GM19395 (cell line): Measurements from ENCODE around the gene LMOD3.

Experiments
- ATAC-seq: cut with Tn5 transposase; IDR thresholded peaks from one replicate; pipeline ENCODE4 v1.9.1; 2021; ENCODE audit warnings: mild to moderate bottlenecking, moderate library complexity; ENCODE audit not compliant: unreplicated experiment

LMOD3 gene

DNA sequence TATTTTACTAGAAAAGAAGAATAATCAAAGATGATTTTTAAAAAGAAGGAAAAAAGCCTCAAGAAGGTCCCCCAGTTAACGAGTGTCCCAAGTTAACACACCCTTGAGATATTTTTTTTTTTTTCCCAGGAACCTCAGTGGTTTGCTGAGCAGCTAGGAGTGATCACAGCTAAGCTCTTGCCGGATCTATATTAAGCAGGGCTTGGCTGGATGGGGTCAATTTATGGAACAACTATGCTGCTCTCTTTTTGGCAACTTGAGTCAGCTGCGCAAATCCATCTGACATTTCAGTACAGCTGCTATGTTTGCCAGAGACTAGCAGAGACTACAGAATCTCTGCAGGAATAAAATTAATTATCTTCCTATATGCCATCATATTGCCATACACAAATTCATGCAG lies at the start of gene LMOD3:
LMOD3 (minus strand) TSS at position 193 of the 400 bp plus-strand sequence. CDS start 209 bp downstream, outside the sequence.
- no peak for ATAC-seq

GRCh38 chr3:69172058-69172457 lies 49.7 kb upstream of the LMOD3 start:
- ATAC-seq = no peak

DNA sequence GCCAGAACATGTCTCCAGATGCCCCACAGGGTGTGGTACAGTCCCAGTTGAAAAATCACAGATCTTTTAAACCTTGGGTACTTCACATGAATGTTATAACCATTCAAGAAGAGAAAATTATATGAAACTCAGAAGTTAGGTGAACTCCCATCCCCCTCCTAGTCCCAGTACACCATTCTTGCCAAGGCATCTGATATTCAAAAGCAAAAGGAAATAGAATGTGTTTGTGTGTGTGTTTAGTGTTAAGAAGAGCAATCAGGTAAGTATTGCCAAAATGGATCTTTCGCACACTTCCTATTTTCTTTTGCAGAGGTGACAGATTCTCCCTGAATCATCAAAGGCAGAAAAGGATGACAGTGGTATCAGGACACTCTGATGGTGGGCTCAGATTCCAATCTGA lies 44.1 kb upstream of the LMOD3 start:
- ATAC-seq = no peak

- ATAC-seq = no peak
Observed at GRCh38 chr3:69165744-69166143, 43.3 kb upstream of the LMOD3 start.

DNA sequence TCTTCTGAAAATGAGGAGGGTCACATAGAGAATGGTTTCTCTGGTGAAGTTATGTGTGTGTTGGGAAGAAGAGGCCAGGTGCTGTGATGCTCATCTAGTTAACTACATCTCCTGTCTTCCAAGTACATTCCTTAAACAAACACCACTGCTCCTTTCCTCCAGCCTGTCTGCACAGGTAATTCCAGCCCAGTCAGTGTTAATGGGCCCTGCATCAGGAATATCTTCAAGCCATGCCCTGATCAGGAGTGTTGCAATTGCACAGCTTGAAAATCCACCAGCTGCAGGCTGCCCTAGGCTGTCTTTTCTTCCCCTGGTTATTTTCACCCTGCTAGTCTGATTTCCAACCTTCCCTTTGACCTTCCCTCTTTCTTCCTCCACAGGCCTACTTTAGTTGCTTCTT lies 41.9 kb upstream of the LMOD3 start:
- no peak for ATAC-seq

GRCh38 chr3:69162308-69162980 lies 40.0 kb upstream of the LMOD3 start:
- ATAC-seq = no peak

GRCh38 chr3:69161587-69162307 lies 39.4 kb upstream of the LMOD3 start:
- ATAC-seq = no peak

DNA sequence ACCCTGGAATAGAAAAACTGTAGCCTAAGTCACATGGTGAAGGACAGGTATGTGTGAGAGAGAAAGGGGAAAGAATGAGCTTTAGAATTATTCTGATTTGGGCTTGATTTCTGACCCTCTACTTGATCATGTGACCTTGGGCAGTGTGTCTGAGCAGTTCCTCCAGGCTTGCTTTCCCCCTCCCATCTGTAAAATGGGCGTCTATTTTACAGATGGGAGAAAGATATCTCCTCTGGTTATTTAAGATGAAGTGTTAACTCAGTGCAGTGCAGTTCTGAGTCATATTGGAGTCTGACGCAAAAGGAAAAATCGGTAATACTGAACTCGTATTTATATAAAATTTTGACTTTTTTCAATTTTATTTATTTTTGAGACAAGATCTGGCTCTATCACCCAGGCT lies 38.1 kb upstream of the LMOD3 start:
- no peak for ATAC-seq

- no peak for ATAC-seq
Observed at GRCh38 chr3:69160107-69160506, 37.7 kb upstream of the LMOD3 start.

- no peak for ATAC-seq
Observed at GRCh38 chr3:69149586-69149985, 27.2 kb upstream of the LMOD3 start.

DNA sequence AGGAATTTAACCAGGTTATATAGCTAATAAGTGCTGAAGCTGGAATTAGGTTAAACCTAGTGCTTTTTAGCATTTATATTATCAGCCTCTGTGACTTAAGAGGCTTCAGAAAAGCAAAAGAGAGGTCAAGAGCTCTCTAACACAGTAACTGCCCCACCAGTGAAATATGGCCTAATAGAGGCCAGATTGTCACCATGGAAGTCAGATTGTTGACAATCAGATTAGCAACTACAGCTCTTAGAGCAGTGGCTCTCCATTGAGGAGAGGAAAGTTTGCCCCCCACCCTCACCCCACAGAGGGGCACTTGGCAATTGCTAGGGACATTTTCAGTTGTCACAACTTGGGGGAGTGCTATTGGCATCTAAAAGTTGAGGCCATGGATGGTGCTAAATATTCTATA lies 23.3 kb upstream of the LMOD3 start:
- no peak for ATAC-seq

DNA sequence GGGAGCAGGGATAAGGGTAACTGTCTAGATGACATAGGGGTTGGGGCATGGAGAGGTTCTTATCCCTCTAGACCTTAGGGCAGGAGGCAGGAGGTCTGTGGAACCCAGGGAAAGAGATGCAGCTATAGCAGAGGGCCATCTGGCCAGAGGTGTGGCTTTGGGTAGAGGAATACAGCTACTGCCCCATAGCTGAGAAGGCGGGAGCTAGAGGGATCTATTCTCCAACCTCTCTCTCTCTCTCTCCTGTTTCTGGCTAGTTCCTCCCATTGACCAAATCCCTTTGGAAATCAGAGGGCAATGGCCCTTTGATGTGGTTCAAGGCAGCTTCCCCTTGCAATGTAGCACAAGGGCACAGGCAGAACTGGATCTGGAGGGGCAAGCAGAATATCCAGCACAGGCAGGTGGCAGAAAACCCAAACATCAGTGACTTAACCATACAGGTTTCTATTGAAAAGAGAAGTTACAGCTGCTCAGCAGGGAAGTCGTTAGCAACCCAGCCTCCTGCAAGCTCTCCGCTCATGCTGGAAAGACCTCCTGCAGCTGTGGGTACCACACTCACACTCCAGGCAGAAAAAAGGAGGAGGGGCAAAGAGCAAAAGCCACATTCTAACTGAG lies 22.3 kb upstream of the LMOD3 start:
- no peak for ATAC-seq

DNA sequence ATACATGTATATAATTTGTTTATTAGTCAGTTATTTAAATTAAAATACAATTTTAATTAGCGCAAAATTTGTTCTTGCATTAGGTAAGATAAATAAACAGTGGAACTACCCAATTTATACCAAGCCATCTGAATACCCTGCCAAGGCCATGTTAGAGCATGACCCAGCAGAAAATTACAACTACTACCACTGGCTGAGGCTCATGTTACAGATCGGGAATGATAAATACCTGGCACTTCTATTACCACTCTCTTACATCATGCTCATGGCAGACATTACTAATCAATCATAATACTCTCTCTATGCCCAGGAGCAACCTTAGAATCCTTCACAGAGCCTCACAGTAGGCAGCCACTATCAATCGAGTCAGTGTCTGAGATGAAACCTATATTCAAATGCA lies 21.2 kb upstream of the LMOD3 start:
- no peak for ATAC-seq

- ATAC-seq = no peak
Observed at GRCh38 chr3:69142797-69143454, 20.5 kb upstream of the LMOD3 start.

- no peak for ATAC-seq
Observed at GRCh38 chr3:69142090-69142489, 19.7 kb upstream of the LMOD3 start.

DNA sequence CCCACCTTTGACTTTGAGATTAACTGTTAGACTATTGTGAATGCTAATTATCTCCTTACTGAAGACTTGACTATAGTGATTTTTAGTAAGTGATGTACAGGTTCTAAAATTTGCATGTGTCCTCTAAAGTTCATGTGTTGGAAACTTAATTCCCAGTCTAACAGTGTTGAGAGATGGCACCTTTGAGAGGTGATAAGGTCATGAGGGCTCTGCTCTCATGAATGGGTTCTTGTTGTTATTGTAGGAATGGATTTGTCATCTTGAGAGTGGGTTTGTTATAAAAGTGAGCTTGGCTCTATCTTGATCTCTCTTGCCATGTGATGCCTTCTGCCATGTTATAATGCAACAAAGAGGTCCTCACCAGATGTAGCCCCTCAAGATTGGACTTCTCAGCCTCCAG lies 18.9 kb upstream of the LMOD3 start:
- ATAC-seq = no peak

DNA sequence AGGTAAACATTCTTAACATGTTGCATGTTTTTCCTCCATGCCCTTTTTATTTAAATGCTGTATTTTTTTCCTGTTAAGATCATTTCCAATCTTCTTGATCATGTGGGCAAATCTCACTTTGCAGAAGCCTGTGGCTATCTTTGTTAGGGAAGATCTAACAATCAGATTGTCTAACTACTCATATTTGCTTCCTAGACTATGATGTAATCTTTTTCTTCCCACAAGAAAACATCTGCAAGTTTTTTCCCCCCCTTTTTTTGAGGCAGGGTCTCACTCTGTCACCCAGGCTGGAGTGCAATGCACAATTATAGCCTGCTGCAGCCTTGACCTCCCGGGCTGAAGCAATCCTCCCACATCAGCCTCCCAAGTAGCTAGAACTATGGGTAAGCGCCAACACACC lies 15.0 kb upstream of the LMOD3 start:
- no peak for ATAC-seq

- ATAC-seq = no peak
Observed at GRCh38 chr3:69137005-69137404, 14.6 kb upstream of the LMOD3 start.

- ATAC-seq = peak; percentile 97
Observed at GRCh38 chr3:69130689-69131088, 8.3 kb upstream of the LMOD3 start.

GRCh38 chr3:69129531-69129930 lies 7.1 kb upstream of the LMOD3 start:
- no peak for ATAC-seq

DNA sequence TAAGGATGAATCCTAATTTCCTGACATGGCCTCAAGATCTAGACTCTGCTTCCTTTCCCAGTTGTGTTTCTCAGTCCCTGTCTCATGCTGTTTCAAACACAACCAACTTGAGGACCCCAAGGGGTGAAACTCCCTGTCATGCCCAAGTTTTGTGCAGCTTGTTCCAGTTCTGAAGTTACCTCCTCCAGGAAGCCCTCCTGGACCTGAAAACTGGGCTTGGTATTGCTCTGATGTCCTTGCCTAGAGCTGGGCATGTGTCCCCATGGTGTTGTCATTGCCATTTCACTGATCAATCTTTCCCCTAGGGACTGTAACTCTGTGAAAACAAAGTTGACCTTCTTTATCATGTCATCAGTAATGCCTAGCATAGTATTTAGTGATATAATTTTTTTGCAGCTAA lies 6.1 kb upstream of the LMOD3 start:
- ATAC-seq = no peak

GRCh38 chr3:69126999-69127398 lies 4.6 kb upstream of the LMOD3 start:
- no peak for ATAC-seq
